Ovary (tissue), 3 donors: ENCODE data around the gene MYOZ2.

Experiments used
- POLR2A ChIP-seq: fragments of 450-650 bp; IDR thresholded peaks from one replicate; pipeline ENCODE4 v1.6.1; 2017; ENCODE audit warnings: antibody characterized with exemption, mild to moderate bottlenecking, moderate library complexity
- TF ChIP-seq, protein P1 (sequence below), 3 donors: fragments of 450-650 bp in 2 of 3; fragments of 200-600 bp in 1 of 3; IDR thresholded peaks; one replicate each; pipeline versions ENCODE4 v1.5.1 to v1.8.0; 2016 to 2022; ENCODE audit warnings: antibody characterized with exemption in 3 of 3, mild to moderate bottlenecking in 1 of 3
- donor health status: DM: no; HTN: no; CAD: no.

DNA sequence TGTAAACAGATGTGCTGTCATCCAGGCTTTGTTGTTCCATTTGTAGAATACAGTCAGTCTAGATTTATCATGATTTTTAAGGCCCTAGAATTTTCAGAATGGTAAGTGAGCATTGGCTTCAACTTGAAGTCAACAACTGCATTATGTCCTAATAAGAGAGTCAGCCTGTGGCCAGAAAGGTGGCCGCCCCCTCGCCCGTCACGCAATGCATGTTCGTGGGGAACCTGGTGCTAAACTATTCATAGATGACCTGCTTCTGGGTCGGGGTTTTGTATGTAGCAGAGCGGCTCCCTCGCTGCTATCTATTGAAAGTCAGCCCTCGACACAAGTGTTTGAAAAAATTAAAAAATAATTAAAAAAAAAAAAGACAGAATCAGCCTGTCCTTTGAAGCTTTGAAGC is 101.6 kb downstream of the MYOZ2 start:
- TF ChIP-seq, protein P1, sequence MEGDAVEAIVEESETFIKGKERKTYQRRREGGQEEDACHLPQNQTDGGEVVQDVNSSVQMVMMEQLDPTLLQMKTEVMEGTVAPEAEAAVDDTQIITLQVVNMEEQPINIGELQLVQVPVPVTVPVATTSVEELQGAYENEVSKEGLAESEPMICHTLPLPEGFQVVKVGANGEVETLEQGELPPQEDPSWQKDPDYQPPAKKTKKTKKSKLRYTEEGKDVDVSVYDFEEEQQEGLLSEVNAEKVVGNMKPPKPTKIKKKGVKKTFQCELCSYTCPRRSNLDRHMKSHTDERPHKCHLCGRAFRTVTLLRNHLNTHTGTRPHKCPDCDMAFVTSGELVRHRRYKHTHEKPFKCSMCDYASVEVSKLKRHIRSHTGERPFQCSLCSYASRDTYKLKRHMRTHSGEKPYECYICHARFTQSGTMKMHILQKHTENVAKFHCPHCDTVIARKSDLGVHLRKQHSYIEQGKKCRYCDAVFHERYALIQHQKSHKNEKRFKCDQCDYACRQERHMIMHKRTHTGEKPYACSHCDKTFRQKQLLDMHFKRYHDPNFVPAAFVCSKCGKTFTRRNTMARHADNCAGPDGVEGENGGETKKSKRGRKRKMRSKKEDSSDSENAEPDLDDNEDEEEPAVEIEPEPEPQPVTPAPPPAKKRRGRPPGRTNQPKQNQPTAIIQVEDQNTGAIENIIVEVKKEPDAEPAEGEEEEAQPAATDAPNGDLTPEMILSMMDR (IDR thresholded peaks at IDR 0.05): no peak
- TF ChIP-seq POLR2A: no peak
